Posterior cingulate gyrus (tissue), 11 donors: ENCODE results near the gene CELA1.

Source experiments
- DNase-seq, 10 donors: peaks; one replicate each; pipeline versions ENCODE4 v3.0.0 to v3.0.0-alpha.2; 2020 to 2021; ENCODE audit warnings: mixed read lengths in 3 of 10
- intact Hi-C: fragments of 100-400 bp; cut with DNase I; formaldehyde crosslinking; loops from one replicate; pipeline ENCODE4 v1.15.1; 2023

Gene CELA1

DNA sequence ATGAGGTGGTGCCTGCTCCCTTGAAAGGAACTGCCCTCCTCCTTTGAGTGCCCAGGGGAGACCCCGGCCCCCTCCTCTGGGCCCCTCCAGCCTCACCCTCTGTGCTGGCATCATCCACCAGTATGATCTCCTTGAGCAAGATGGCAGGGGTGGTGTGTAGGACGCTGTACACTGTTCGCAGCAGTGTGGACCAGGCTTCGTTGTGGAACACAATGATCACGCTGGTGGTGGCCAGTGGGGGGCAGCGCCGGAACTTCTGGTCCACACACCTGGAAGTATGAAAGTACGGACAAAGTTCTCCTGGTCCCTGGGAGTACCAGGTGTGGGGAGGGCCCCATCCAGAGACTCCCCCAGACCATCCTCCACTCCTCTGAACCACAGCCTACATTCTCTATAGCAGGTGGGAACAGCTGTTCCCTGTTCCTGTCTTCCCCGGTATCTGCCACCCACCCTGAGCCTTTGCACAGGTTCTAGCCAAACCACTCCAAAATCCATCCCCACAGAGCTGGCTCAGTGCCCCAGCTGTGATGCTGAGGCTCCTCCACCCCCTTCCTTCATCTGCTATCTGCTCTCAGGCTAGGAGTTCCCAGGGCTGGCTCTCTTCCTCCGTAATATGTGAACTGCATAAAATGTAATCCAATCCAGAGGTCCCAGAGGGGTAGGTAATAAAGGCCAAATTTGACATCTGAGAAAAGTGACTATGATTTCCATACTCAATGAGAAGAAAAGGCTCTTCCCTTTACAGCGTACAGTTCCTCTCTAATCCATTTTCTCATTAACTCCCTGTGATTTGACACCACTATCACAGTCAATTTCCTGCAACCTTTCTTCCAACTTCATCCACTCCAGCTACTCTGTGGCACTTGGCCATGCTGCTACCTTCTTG, 30.9 kb upstream of the CELA1 start:
- intact Hi-C loops, result no loop called here
- DNase-seq, result peak in 8 of 10 donors; percentile 58 to 94 (median 74)

GRCh38 chr12:51374856-51375255, 28.4 kb upstream of the CELA1 start:
- intact Hi-C loops, result no loop called here

DNA sequence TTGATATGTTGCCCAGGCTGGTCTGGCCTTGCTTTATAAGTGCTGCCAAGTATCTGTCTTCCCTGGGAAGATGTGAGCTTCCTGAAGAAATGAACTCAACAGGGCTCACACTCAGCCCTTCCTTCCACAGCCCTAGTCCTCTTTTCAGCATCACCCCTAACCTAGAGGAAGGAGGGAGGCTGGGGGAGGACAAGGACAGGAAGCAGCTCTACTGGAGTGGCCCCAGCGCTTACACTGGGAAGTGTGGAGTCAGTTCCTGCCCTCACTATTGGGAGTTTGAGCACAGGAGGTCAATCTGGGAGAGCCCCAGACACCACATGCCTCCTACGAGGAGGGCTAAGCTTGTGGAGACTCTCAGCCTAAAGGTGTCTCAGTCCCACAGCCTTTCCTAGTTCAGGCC, 27.9 kb upstream of the CELA1 start:
- intact Hi-C loops, result no loop called here
- DNase-seq, result peak in 1 of 10 donors; percentile 31

More at GRCh38 chr12:51374856-51375255, 28.4 kb upstream of the CELA1 start:
- peak in 1 of 10 donors; percentile 12 for DNase-seq

GRCh38 chr12:51373187-51373586, 26.7 kb upstream of the CELA1 start:
- DNase-seq, result no peak
- intact Hi-C loops, result no loop called here

GRCh38 chr12:51372021-51372420, 25.5 kb upstream of the CELA1 start:
- peak in 2 of 10 donors; percentile 3 to 6 for DNase-seq
- intact Hi-C loops, result no loop called here

- peak in 4 of 10 donors; percentile 11 to 81 (median 52) for DNase-seq
- intact Hi-C loops, result no loop called here
Measured at GRCh38 chr12:51371295-51371953, 24.9 kb upstream of the CELA1 start.

DNA sequence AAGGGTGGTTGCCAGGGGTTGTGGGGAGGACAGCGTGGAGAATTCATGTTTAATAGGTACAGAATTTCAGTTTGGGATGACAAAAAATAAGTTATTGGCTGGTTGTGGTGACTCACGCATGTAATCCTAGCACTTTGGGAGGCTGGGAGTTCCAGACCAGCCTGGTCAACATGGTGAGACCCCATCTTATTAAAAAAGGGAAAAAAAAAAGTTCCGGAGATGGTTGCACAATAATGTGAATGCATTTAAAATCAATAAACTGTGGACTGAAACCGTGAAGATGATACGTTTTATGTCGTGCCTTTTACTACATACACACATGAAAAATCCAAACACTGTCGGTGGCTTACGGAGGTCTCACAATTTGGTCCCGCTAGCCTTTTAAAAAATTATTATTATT, 24.2 kb upstream of the CELA1 start:
- no peak for DNase-seq
- intact Hi-C loops, result no loop called here

DNA sequence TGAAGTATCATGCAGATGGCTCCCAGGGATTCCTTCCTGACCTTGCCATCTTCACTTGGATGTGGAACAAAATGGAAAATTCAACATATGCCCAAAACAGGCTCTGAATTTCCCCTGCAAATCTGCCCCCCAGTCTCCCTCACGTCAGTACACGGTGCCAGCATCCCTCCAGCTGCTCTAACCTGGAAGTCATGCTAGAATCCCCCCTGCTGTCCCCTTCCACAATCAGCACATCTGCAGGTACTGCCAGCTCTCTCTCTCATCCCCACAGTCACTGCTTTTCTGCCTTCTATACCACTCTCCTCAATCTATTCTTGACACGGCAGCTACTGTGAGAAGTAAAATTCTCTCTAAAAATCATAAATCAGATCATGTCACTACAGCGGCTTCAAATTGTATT, 23.1 kb upstream of the CELA1 start:
- DNase-seq, result no peak
- intact Hi-C loops, result no loop called here

DNA sequence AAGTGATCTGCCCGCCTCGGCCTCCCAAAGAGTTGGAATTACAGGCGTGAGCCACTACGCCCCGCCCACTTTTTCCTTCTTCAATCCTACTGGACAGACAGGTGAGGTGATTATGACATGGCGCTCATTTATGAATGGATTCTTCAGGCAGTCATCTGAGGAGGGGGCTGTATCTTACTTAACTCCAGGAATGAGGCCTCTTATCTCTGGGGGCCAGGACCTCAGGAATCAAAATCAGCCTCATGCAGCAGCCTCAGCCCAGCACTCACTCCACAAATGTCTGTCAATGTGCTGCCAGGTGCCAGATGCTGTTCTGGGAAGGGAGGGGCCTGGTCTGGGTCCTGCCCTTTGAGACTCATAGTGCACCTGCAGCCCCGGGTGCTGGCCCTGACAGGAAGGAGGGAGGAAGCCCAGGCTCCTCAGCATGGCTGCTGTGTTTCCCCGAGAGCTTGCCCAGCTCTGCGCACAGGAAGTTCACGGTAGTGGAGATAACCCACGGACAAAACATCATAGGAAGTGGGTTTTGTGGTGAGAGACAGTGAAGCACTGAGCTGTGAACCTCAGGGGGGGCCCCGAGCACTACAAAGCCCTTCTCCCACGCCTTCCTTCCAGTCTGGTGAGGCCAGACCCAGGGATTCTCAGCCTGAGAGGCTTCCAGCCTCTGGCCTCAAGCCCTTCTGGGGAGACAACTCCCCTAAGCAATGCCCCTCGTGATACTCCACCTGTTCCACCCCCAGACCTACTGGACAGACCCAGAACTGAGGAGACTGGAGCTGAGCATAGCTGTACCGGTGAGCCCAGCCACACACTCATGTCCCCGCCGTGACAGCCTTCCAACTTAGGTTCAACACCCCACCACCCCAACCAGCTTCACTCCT, 22.4 kb upstream of the CELA1 start:
- peak in 2 of 10 donors; percentile 61 to 67 for DNase-seq
- intact Hi-C loops, result no loop called here

DNA sequence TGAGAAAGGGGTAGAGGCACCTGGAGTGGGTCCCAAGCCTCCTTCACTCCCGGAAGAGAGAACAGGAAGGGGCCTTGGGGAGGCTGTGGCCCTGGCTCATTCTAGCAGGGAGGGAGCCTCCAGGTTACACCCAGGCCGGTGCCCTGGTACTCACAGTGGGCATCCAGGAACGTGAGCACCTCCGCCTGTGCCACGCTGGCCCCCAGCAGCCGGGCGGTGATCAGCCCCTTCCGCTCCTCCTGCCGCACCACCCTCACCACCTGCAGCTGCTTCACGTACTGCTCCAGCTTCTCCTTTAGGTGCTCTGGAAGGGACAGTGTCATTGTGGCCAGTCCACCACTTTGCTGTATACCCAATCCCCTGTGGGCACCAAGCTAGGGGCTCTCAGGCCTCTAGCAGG, 18.8 kb upstream of the CELA1 start:
- intact Hi-C loops, result no loop called here
- peak in 1 of 10 donors; percentile 72 for DNase-seq

GRCh38 chr12:51364001-51364400, 17.5 kb upstream of the CELA1 start:
- DNase-seq, result peak in 1 of 10 donors; percentile 32
- intact Hi-C loops, result no loop called here

GRCh38 chr12:51362747-51363342, 16.4 kb upstream of the CELA1 start:
- intact Hi-C loops, result no loop called here
- no peak for DNase-seq

DNA sequence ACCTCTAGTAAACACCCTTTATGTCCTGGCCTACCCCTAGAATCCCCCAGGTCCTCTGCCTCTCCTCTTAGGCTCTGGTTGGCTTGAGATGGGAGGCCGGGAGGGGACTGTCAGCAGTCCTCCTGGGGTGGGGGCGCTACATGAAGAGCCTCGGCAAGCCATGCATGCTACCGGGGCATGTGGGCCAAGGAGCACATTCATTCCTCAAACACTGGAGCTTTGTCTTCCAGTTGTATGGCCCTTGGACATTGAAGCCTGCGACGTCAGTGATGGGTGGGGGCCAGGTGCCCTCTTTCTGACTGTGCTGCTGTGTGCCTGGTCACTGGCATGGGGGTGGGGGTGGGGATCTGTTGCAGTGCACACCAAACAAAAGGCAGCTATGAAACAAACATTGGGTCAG, 15.8 kb upstream of the CELA1 start:
- DNase-seq, result peak; percentile 71 to 98 (median 86)
- intact Hi-C loops, result no loop called here

DNA sequence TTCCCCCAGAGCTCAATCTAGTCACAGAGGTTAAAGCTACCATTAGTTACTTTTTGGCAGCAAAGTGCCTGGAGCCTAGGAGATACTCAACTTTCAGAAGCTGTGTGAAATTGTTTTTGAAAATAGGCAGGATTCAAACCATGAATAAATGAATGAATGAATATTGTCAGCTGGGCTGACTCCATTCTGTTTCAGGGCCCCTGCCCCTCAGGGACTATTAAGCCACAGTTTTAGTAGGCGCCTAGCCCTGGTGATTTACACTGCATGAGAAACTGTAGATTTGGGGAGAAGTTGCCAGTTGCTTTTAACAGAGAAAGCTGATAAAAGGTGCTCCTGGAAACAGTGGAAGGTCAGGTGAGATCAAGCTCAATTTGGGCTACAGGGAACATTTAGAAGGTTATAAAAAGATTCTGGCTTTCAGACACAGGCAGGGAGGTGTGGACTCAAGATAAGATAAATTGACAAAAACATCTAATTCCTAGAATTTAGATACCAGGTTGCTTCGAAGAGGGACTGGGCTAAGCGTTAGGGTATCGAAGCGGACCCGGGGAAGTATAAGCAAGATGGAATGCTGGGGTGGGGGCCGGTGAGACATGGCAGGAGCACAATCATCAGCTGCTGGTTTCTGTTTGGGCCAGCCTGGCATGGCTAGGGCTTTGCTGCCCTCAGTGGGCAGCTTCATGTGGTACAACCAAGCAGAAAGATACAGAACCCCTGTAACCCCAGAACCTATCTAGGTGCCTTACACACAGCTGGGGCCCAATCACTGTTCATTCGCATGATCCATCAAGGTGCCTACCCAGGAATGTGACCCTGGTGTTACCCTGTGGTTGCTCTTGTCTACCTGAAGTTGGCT, 14.9 kb upstream of the CELA1 start:
- no peak for DNase-seq
- intact Hi-C loops, result no loop called here

DNA sequence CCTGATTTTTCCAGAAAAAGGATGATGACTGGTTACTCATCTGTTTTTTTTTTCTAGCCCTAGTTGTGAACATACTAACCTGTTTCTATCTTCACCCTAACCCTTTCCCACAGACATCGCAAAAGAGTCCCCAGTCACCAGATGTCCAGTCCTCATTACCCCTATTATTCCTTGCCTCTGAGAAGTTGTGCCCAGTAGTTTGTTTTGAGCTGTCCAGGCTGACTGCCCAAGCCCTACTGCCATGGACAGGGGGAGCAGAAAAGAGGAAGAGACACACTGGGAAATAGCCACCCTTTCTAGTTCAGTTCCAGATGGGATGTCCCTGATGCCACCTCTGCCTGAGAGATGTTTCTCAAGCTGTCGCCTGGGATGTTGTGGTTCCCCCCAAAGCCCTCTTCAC, 13.8 kb upstream of the CELA1 start:
- no peak for DNase-seq
- intact Hi-C loops, result no loop called here

- no peak for DNase-seq
- intact Hi-C loops, result no loop called here
Measured at GRCh38 chr12:51359851-51360250, 13.4 kb upstream of the CELA1 start.

GRCh38 chr12:51358496-51358895, 12.0 kb upstream of the CELA1 start:
- intact Hi-C loops, result no loop called here
- DNase-seq, result no peak

GRCh38 chr12:51357374-51358047, 11.0 kb upstream of the CELA1 start:
- intact Hi-C loops, result no loop called here

More at GRCh38 chr12:51357374-51358047, 11.0 kb upstream of the CELA1 start:
- DNase-seq, result peak in 1 of 10 donors; percentile 17
